Stomach smooth muscle (tissue), 2 donors: ENCODE data around the gene SIRPA.

Experiments
- H3K27ac ChIP-seq: one replicate; pipeline ENCODE4 v1.7.0; 2013; ENCODE audit warnings: mild to moderate bottlenecking, low read length, inconsistent platforms
- H3K27me3 ChIP-seq, 2 donors: one replicate each; pipeline ENCODE4 v1.7.0; 2013; ENCODE audit warnings: low read length in 2 of 2; ENCODE audit not compliant: insufficient read depth in 2 of 2, control insufficient read depth in 1 of 2
- H3K36me3 ChIP-seq, 2 donors: one replicate each; pipeline ENCODE4 v1.7.0; 2013; ENCODE audit warnings: low read length in 2 of 2; ENCODE audit not compliant: control insufficient read depth in 2 of 2, insufficient read depth in 2 of 2
- H3K4me1 ChIP-seq: one replicate; pipeline ENCODE4 v1.7.0; 2013; ENCODE audit warnings: low read length; ENCODE audit not compliant: control insufficient read depth, insufficient read depth
- H3K4me3 ChIP-seq, 2 donors: one replicate each; pipeline ENCODE4 v1.7.0; 2013; ENCODE audit warnings: low read length in 2 of 2
- H3K9ac ChIP-seq, 2 donors: one replicate each; pipeline ENCODE4 v1.7.0; 2013; ENCODE audit warnings: low read length in 2 of 2, mild to moderate bottlenecking in 1 of 2
- H3K9me3 ChIP-seq, 2 donors: one replicate each; pipeline ENCODE4 v1.7.0; 2013; ENCODE audit warnings: low read length in 2 of 2; ENCODE audit not compliant: control insufficient read depth in 2 of 2
- donor health status: healthy.
- donor health status: Pancreatic carcinoma.

The SIRPA gene

GRCh38 chr20:1942061-1942460, 46.9 kb downstream of the SIRPA start:
- peaks cover 10% of the 10 kb centered on the region for H3K4me1 ChIP-seq
- H3K9ac ChIP-seq = no peak overlapping the region
- H3K9me3 ChIP-seq = no peaks in the 10 kb centered on the region
- peaks cover 0 to 5% of the 10 kb centered on the region in 2 donors for H3K27me3 ChIP-seq
- H3K4me3 ChIP-seq = no peak overlapping the region
- no peak overlapping the region for H3K27ac ChIP-seq
- H3K36me3 ChIP-seq = peaks cover 2 to 11% of the 10 kb centered on the region in 2 donors

GRCh38 chr20:1942486-1943274, 47.5 kb downstream of the SIRPA start:
- Histone ChIP-seq H3K9me3 (no peaks in the 10 kb centered on the region), H3K27me3 (peaks cover 0 to 5% of the 10 kb centered on the region in 2 donors), H3K36me3 (peaks cover 2 to 11% of the 10 kb centered on the region in 2 donors), H3K9ac (no peak overlapping the region), H3K4me1 (peaks cover 14% of the 10 kb centered on the region), H3K27ac (no peak overlapping the region), H3K4me3 (no peak overlapping the region)

DNA sequence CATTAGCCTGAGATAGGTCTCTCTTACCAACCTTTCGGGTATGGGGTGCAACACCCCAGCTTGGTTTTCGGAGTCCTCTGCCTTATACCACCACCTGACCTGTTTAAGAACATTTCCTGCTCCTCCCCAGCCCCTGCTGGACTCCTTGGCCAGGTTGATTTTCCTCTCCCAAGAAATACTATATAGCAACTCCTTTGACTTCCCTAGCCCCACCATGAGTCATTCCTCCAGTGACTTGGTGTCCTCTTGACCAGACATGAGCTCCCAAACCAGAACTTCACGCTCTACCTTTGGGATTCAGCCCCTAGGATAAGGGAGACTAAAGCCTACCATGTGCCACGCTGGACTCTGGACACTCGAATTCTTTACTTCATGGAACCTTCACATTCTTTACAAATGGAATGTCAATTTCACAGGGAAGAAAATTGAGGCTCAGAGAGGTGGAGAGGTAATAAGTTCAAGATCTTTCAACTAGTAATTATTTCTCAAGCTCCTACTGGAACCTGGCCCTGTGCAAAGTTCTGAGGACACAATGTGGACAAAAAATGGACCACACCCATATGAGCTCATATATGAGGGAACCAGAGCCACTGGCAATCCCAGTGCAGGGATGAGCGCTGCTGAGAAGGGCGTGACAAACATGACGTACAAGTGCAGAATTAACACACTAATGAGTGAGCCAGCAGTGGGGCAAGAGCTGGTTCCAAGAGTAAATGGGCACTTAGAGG, 48.2 kb downstream of the SIRPA start:
- H3K4me3 ChIP-seq = no peak overlapping the region
- H3K9me3 ChIP-seq = no peaks in the 10 kb centered on the region
- H3K36me3 ChIP-seq = peaks cover 2 to 6% of the 10 kb centered on the region in 2 donors
- peaks cover 14% of the 10 kb centered on the region for H3K4me1 ChIP-seq
- no peak overlapping the region for H3K9ac ChIP-seq
- peaks cover 0 to 5% of the 10 kb centered on the region in 2 donors for H3K27me3 ChIP-seq
- H3K27ac ChIP-seq = no peak overlapping the region

DNA sequence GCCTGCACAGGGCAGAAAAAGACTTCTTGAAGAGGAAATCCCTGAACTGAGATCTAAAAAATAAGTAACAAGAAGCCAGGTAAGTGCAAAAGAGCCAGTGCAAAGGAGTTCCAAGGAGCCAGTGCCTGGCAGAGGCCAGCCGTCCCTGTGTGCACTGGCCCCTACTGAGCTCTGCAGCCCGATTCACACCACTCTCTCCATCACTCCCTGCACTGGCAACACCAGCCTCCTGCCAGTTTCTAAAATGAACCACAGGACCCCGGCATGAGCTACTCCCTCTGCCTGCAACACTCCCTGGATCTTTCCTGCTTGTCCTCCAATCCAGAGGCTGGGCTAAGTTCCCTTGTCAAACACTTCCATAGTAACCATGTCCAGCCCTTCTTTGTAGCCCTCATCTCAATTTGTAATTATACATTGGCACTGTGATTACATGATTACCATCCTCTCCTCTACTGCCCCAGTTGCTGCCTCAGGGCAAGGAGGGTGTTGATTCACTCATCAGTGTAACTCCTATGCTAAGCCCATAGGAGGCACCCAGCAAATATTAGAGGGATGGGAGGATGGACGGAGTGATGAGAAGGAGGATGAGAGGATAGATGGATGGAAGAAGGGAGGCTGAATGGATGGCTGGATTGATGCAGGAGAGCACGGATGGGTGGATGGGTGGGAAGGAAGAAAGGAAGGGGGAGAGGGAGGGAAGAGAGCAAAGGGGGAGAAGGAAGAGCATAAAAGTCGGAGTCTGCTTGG, 49.3 kb downstream of the SIRPA start:
- no peak overlapping the region for H3K4me3 ChIP-seq
- no peaks in the 10 kb centered on the region for H3K9me3 ChIP-seq
- peaks cover 0 to 5% of the 10 kb centered on the region in 2 donors for H3K27me3 ChIP-seq
- peaks cover 14% of the 10 kb centered on the region for H3K4me1 ChIP-seq
- H3K36me3 ChIP-seq = no peaks in the 10 kb centered on the region
- H3K27ac ChIP-seq = no peak overlapping the region
- H3K9ac ChIP-seq = no peak overlapping the region

- no peak overlapping the region for H3K27ac ChIP-seq
Observed at GRCh38 chr20:1945134-1945618, 50.0 kb downstream of the SIRPA start.

GRCh38 chr20:1945660-1946059, 50.5 kb downstream of the SIRPA start:
- Histone ChIP-seq H3K36me3 (no peaks in the 10 kb centered on the region), H3K9me3 (no peaks in the 10 kb centered on the region), H3K27me3 (peaks cover 0 to 5% of the 10 kb centered on the region in 2 donors), H3K4me3 (no peak overlapping the region), H3K27ac (no peak overlapping the region), H3K9ac (no peak overlapping the region), H3K4me1 (peaks cover 14% of the 10 kb centered on the region)

More at GRCh38 chr20:1945134-1945618, 50.0 kb downstream of the SIRPA start:
- Histone ChIP-seq H3K4me1 (peaks cover 14% of the 10 kb centered on the region), H3K27me3 (peaks cover 0 to 5% of the 10 kb centered on the region in 2 donors), H3K9ac (no peak overlapping the region), H3K36me3 (no peaks in the 10 kb centered on the region), H3K9me3 (no peaks in the 10 kb centered on the region), H3K4me3 (no peak overlapping the region)

GRCh38 chr20:1946442-1946761, 51.2 kb downstream of the SIRPA start:
- peaks cover 11% of the 10 kb centered on the region for H3K4me1 ChIP-seq
- no peaks in the 10 kb centered on the region for H3K36me3 ChIP-seq
- H3K9me3 ChIP-seq = no peaks in the 10 kb centered on the region
- H3K27ac ChIP-seq = no peak overlapping the region
- H3K27me3 ChIP-seq = peaks cover 0 to 5% of the 10 kb centered on the region in 2 donors
- H3K9ac ChIP-seq = no peak overlapping the region
- peak overlapping the region; percentile 66 to 74 for H3K4me3 ChIP-seq

DNA sequence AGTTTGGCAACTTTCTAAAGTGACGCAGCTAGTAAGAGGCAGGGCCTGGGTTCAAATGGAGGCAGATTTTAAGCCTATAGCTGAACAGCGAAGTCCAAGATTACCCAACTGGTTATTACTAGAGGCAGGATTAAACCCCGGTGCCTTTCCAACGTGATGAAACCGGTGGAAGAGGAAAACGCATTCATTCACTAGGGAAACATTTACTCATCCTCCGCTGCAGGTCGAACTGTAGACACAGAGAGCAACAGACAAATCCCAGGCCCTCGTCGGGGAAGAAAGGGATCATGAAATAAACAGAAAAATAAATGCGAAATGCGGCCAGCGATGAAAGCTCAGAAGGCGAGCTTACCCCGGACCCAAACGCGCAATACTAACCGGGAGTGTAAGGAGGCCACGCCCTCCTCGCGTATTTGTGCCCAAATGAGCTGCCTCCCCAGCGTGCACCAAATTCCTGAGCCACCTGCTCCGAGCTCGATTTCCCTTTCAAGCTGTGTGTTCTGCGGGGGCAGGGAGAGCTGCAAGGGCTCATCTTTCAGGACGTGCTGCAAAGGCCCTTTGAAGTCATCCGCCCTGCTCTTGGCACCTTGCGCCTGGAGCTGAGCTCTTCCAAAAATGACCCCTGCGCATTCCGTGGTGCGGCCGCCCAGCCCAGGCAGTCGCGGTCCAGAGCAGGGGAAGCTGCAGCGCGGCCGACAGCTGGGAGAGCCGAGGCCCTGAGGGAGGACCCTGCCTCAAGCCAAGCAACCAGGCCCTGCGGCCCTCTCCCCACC, 51.7 kb downstream of the SIRPA start:
- no peaks in the 10 kb centered on the region for H3K36me3 ChIP-seq
- H3K4me1 ChIP-seq = peaks cover 11% of the 10 kb centered on the region
- no peak overlapping the region for H3K27ac ChIP-seq
- H3K9ac ChIP-seq = peak overlapping the region in 1 of 2 donors; percentile 29
- peak overlapping the region; percentile 66 to 74 for H3K4me3 ChIP-seq
- H3K9me3 ChIP-seq = no peaks in the 10 kb centered on the region
- peaks cover 0 to 5% of the 10 kb centered on the region in 2 donors for H3K27me3 ChIP-seq

DNA sequence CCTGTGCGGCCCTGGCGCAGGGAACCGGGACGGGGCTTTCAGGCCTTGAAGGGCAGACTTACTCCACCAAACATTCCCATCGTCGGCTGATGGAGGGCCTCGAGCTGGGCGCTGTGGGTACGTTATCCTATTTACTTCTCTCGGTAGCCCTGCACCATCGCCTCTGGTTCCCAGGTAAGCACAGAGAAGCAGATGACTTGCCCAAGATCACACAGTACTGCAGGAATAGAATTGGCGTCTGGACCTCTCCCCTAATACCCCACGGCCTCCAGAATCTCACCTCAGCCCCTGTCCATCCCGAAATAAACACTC, 52.3 kb downstream of the SIRPA start:
- no peaks in the 10 kb centered on the region for H3K36me3 ChIP-seq
- no peak overlapping the region for H3K9ac ChIP-seq
- no peak overlapping the region for H3K27ac ChIP-seq
- no peaks in the 10 kb centered on the region for H3K9me3 ChIP-seq
- H3K4me3 ChIP-seq = peak overlapping the region; percentile 66 to 74
- H3K27me3 ChIP-seq = peaks cover 0 to 5% of the 10 kb centered on the region in 2 donors
- peaks cover 11% of the 10 kb centered on the region for H3K4me1 ChIP-seq
